Ascending aorta (tissue), 2 donors: ENCODE data around the gene RUNX1. TPM values are rescaled to one million over a fixed set of nuclear protein-coding genes. Genes with fewer than 3 reads are reported as not detected.
A peak's percentile ranks its signal among the peaks of the same experiment; 100 is the strongest.

Experiments used
- DNase-seq, 2 donors: peaks; one replicate each; pipeline ENCODE4 v3.0.0-alpha.2; 2019; ENCODE audit warnings: low spot score in 2 of 2
- H3K27ac ChIP-seq, 2 donors: fragments of 200-600 bp; sonication (generic); one replicate each; pipeline ENCODE4 v1.5.1; 2016 to 2017; ENCODE audit warnings: mild to moderate bottlenecking in 1 of 2
- H3K27me3 ChIP-seq: fragments of 200-600 bp; sonication (generic); one replicate; pipeline ENCODE4 v1.5.1; 2017
- H3K36me3 ChIP-seq, 2 donors: fragments of 200-600 bp; sonication (generic); one replicate each; pipeline ENCODE4 v1.5.1; 2016
- H3K4me1 ChIP-seq, 2 donors: fragments of 200-600 bp; sonication (generic); one replicate each; pipeline ENCODE4 v1.5.1; 2016 to 2017; ENCODE audit warnings: mild to moderate bottlenecking in 1 of 2
- H3K4me3 ChIP-seq, 2 donors: fragments of 200-600 bp; sonication (generic); one replicate each; pipeline ENCODE4 v1.5.1; 2016 to 2017; ENCODE audit warnings: mild to moderate bottlenecking in 1 of 2
- H3K9me3 ChIP-seq, 2 donors: fragments of 200-600 bp; sonication (generic); one replicate each; pipeline ENCODE4 v1.5.1; 2016
- CTCF ChIP-seq, 3 experiments: fragments of 200-600 bp in 2 of 3; fragments of 450-650 bp in 1 of 3; sonication (generic) in 2 of 3; IDR thresholded peaks; one replicate each; pipeline ENCODE4 v1.5.1; 2016 to 2019; ENCODE audit warnings: antibody characterized with exemption in 3 of 3, mild to moderate bottlenecking in 1 of 3, moderate library complexity in 1 of 3
- intact Hi-C: fragments of 100-400 bp; cut with DNase I; formaldehyde crosslinking; loops from one replicate; pipeline ENCODE4 v1.15.1; 2023
- total RNA-seq: library from RNA; depleted of rRNA; stranded (reverse); fragments of >200 nt; gene quantifications from one replicate; pipeline ENCODE4 v1.1.0, GENCODE V29; 2016

Gene RUNX1
- total RNA-seq, 1 donor from 2014 or later = 16.3 TPM

GRCh38 chr21:35062016-35062415 lies 12.9 kb upstream of the RUNX1 start:
- H3K36me3 ChIP-seq = no peaks in the 10 kb centered on the region
- no peak for DNase-seq
- H3K9me3 ChIP-seq = no peaks in the 10 kb centered on the region
- H3K27ac ChIP-seq = no peak overlapping the region
- no peak overlapping the region for H3K4me3 ChIP-seq
- intact Hi-C loops = no loop called here
- no peaks in the 10 kb centered on the region for H3K27me3 ChIP-seq
- no peak for TF ChIP-seq CTCF (IDR thresholded peaks at IDR 0.05)
- no peaks in the 10 kb centered on the region for H3K4me1 ChIP-seq

- Histone ChIP-seq H3K4me3 (no peak overlapping the region), H3K36me3 (no peaks in the 10 kb centered on the region), H3K27ac (no peak overlapping the region), H3K4me1 (no peaks in the 10 kb centered on the region), H3K27me3 (no peaks in the 10 kb centered on the region), H3K9me3 (no peaks in the 10 kb centered on the region)
- TF ChIP-seq CTCF (IDR thresholded peaks at IDR 0.05) = no peak
- intact Hi-C loops = loop anchor here (10.0 kb wide), 1 partner anchor 345 kb away; no protein-coding TSS in a partner anchor
- DNase-seq = no peak
Measured at GRCh38 chr21:35059742-35060141, 10.6 kb upstream of the RUNX1 start.

GRCh38 chr21:35058058-35058457 lies 9.0 kb upstream of the RUNX1 start:
- H3K36me3 ChIP-seq = no peaks in the 10 kb centered on the region
- H3K27ac ChIP-seq = no peak overlapping the region
- H3K4me1 ChIP-seq = peaks cover 5 to 8% of the 10 kb centered on the region in 2 donors
- no peak overlapping the region for H3K4me3 ChIP-seq
- H3K27me3 ChIP-seq = no peaks in the 10 kb centered on the region
- no peak for DNase-seq
- TF ChIP-seq CTCF (IDR thresholded peaks at IDR 0.05) = no peak
- intact Hi-C loops = loop anchor here (10.0 kb wide), 1 partner anchor 347 kb away; no protein-coding TSS in a partner anchor
- no peaks in the 10 kb centered on the region for H3K9me3 ChIP-seq

GRCh38 chr21:35057428-35057827 lies 8.3 kb upstream of the RUNX1 start:
- Histone ChIP-seq H3K27ac (no peak overlapping the region), H3K27me3 (no peaks in the 10 kb centered on the region), H3K36me3 (no peaks in the 10 kb centered on the region), H3K9me3 (no peaks in the 10 kb centered on the region), H3K4me3 (no peak overlapping the region), H3K4me1 (peaks cover 5 to 14% of the 10 kb centered on the region in 2 donors)
- TF ChIP-seq CTCF (IDR thresholded peaks at IDR 0.05) = no peak
- DNase-seq = no peak
- intact Hi-C loops = loop anchor here (10.0 kb wide), 1 partner anchor 347 kb away; no protein-coding TSS in a partner anchor

- peak overlapping the region; percentile 81 to 84 for H3K27ac ChIP-seq
Measured at GRCh38 chr21:35053356-35054096, 4.4 kb upstream of the RUNX1 start.

More at GRCh38 chr21:35053356-35054096, 4.4 kb upstream of the RUNX1 start:
- intact Hi-C loops = loop anchor here (5.0 to 10.0 kb wide), 2 partner anchors 154 to 351 kb away; no protein-coding TSS in a partner anchor
- no peak for TF ChIP-seq CTCF (IDR thresholded peaks at IDR 0.05)
- DNase-seq = no peak
- no peaks in the 10 kb centered on the region for H3K27me3 ChIP-seq
- H3K4me3 ChIP-seq = no peak overlapping the region
- no peaks in the 10 kb centered on the region for H3K36me3 ChIP-seq
- H3K9me3 ChIP-seq = no peaks in the 10 kb centered on the region
- peaks cover 8 to 33% of the 10 kb centered on the region in 2 donors for H3K4me1 ChIP-seq
